A673 (cell line): Measurements from ENCODE around the gene GPR84. TPM values are rescaled to one million over a fixed set of nuclear protein-coding genes. Genes with fewer than 3 reads are reported as not detected.
A peak's percentile ranks its signal among the peaks of the same experiment; 100 is the strongest.

ENCODE experiments used
- BruUV-seq: library from RNA; stranded (reverse); fragments of 400-500 nt; replicated peaks from 2 replicates; lab custom pipeline; 2021; lab: Mats Ljungman, UMichigan
- CTCF ChIA-PET: fragments of 300-600 bp; sonication (Branson Sonifier 250); formaldehyde crosslinking; loops from one replicate; lab custom pipeline; 2022; ENCODE audit warnings: antibody characterized with exemption; lab: Charles Lee
- POLR2A ChIA-PET: fragments of 300-600 bp; sonication (Branson Sonifier 250); formaldehyde crosslinking; loops from one replicate; lab custom pipeline; 2022; ENCODE audit warnings: antibody characterized with exemption; ENCODE audit not compliant: low non-redundant PET; lab: Charles Lee
- DNase-seq: peaks from one replicate; pipeline ENCODE4 v3.0.0-alpha.2; 2015; ENCODE audit warnings: low spot score
- H3K27ac ChIP-seq: fragments of 200-600 bp; sonication (generic); 2 replicates; pipeline ENCODE4 v1.5.1; 2016; ENCODE audit warnings: mixed run types, low read depth, mild to moderate bottlenecking, mixed read lengths, antibody characterized with exemption, low read length; ENCODE audit not compliant: poor library complexity, severe bottlenecking
- H3K27me3 ChIP-seq: fragments of 200-600 bp; sonication (generic); replicated peaks from 2 replicates; pipeline ENCODE4 v1.6.1; 2017; ENCODE audit warnings: mixed run types, low read depth, mild to moderate bottlenecking, mixed read lengths, antibody characterized with exemption, low read length; ENCODE audit not compliant: insufficient read depth, poor library complexity
- H3K36me3 ChIP-seq: fragments of 200-600 bp; sonication (generic); 2 replicates; pipeline ENCODE4 v1.6.1; 2016; ENCODE audit warnings: mixed run types, mild to moderate bottlenecking, mixed read lengths, antibody characterized with exemption, low read length; ENCODE audit not compliant: insufficient read depth, poor library complexity, severe bottlenecking
- H3K4me1 ChIP-seq: fragments of 200-600 bp; sonication (generic); 2 replicates; pipeline ENCODE4 v1.6.1; 2017; ENCODE audit warnings: mixed run types, mild to moderate bottlenecking, mixed read lengths, antibody characterized with exemption, low read length; ENCODE audit not compliant: insufficient read depth, poor library complexity, severe bottlenecking
- H3K4me3 ChIP-seq: fragments of 200-600 bp; sonication (generic); 2 replicates; pipeline ENCODE4 v1.5.1; 2016; ENCODE audit warnings: low read depth, mixed run types, mild to moderate bottlenecking, mixed read lengths, low read length; ENCODE audit not compliant: poor library complexity, severe bottlenecking
- H3K9me3 ChIP-seq: fragments of 200-600 bp; sonication (generic); 2 replicates; pipeline ENCODE4 v1.6.1; 2016; ENCODE audit warnings: mixed run types, low read depth, mild to moderate bottlenecking, mixed read lengths, antibody characterized with exemption, low read length; ENCODE audit not compliant: poor library complexity, severe bottlenecking
- CTCF ChIP-seq: fragments of 300-800, 200-600 bp; sonication (generic); conservative IDR thresholded peaks from 2 replicates; pipeline ENCODE4 v1.5.1; 2017; ENCODE audit warnings: low read depth, mild to moderate bottlenecking, antibody characterized with exemption, low read length, moderate library complexity, mixed read lengths
- EZH2 ChIP-seq: fragments of 200-600 bp; sonication (generic); IDR thresholded peaks from 2 replicates; pipeline ENCODE4 v1.6.1; 2017; ENCODE audit warnings: borderline replicate concordance, low read depth, mild to moderate bottlenecking, mixed read lengths, antibody characterized with exemption, low read length; ENCODE audit not compliant: poor library complexity, severe bottlenecking
- intact Hi-C: fragments of 100-400 bp; cut with micrococcal nuclease; formaldehyde crosslinking; loops from one replicate; pipeline ENCODE4 v1.10.0; 2022; ENCODE audit not compliant: unreplicated experiment
- total RNA-seq: library from RNA; stranded (reverse); gene quantifications from 2 replicates; pipeline ENCODE4 v1.2.3, GENCODE V29; 2021

The GPR84 gene
- total RNA-seq, 1 experiment from 2014 or later, result not detected

- intact Hi-C loops, result loop anchor here (2.0 kb wide), 1 partner anchor 65 kb away; no protein-coding TSS in a partner anchor
- TF ChIP-seq EZH2 (no peak), CTCF (no peak)
- H3K36me3 ChIP-seq, result no peaks in the 10 kb centered on the region
- BruUV-seq, result no TSS peak
- H3K27me3 ChIP-seq, result no peaks in the 10 kb centered on the region
- peak overlapping the region; percentile 74 for H3K27ac ChIP-seq
- DNase-seq, result no peak
- H3K4me1 ChIP-seq, result peaks cover 40% of the 10 kb centered on the region
- CTCF ChIA-PET, result interaction anchor here (0.5 to 1.9 kb wide), 5 partner anchors 9 to 144 kb away, joined by 3 to 8 read pairs (median 3); partner anchors contain the start of gene COPZ1
- POLR2A ChIA-PET, result interaction anchor here (0.9 kb wide), 1 partner anchor 79 kb away, joined by 3 read pairs; the partner anchor contains the start of gene HNRNPA1
- H3K4me3 ChIP-seq, result peak overlapping the region; percentile 66
- no peaks in the 10 kb centered on the region for H3K9me3 ChIP-seq
These were observed 4.4 kb downstream of the GPR84 start for GRCh38 chr12:54359762-54360351.

- peak; percentile 99 for DNase-seq
- TF ChIP-seq EZH2, result no peak
- Histone ChIP-seq H3K36me3 (no peaks in the 10 kb centered on the region), H3K9me3 (no peaks in the 10 kb centered on the region), H3K4me1 (peaks cover 40% of the 10 kb centered on the region), H3K4me3 (peak overlapping the region; percentile 66), H3K27me3 (no peaks in the 10 kb centered on the region), H3K27ac (peak overlapping the region; percentile 89)
- ChIA-PET POLR2A (interaction anchor here (0.5 to 0.9 kb wide), 2 partner anchors 9 to 79 kb away, joined by 3 read pairs; partner anchors contain the start of gene HNRNPA1), CTCF (interaction anchor here (0.5 to 1.9 kb wide), 7 partner anchors 10 to 143 kb away, joined by 3 to 8 read pairs (median 3); partner anchors contain the start of gene COPZ1)
- intact Hi-C loops, result no loop called here
- BruUV-seq, result TSS peak; percentile 94
These were observed 5.1 kb downstream of the GPR84 start for GRCh38 chr12:54358945-54359761.

- Histone ChIP-seq H3K27me3 (no peaks in the 10 kb centered on the region), H3K4me1 (peaks cover 45% of the 10 kb centered on the region), H3K9me3 (no peaks in the 10 kb centered on the region), H3K4me3 (peak overlapping the region; percentile 66), H3K36me3 (no peaks in the 10 kb centered on the region), H3K27ac (peak overlapping the region; percentile 89)
- DNase-seq, result peak; percentile 40
- intact Hi-C loops, result no loop called here
- no peak for TF ChIP-seq CTCF
- TF ChIP-seq EZH2, result no peak
- ChIA-PET POLR2A (interaction anchor here (0.7 kb wide), 1 partner anchor 23 kb away, joined by 4 read pairs; no protein-coding TSS in a partner anchor), CTCF (interaction anchor here (0.8 to 1.9 kb wide), 5 partner anchors 11 to 142 kb away, joined by 3 to 8 read pairs (median 3); no protein-coding TSS in a partner anchor)
- BruUV-seq, result TSS peak; percentile 83
These were observed 5.9 kb downstream of the GPR84 start for GRCh38 chr12:54358191-54358944.
